Measurements from ENCODE around the gene WFDC10A. TPM values are rescaled to one million over a fixed set of nuclear protein-coding genes. Genes with fewer than 3 reads are reported as not detected.

Gene WFDC10A
- total and polyA plus RNA-seq, 9 of the 15 experiments (the other 6 are each of a cell fraction or from before 2014, with no cell fraction given), result not detected

DNA sequence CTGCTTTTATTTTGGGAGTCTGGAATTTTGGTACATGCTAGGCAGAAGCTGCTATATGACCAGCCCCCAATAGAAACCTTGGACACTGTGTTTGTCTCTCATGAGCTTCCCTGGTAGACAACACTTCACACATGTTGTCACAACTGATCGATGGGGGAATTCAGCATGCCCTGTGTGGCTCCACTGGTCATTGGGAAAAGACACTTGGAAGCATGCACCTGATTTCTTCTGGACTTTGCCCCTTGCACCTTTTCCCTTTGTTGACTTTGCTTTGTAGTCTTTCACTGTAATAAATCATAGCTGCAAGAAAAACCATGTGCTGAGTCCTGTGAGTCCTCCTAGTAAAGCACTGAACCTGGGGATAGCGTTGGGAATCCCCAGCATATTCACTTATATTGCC is 7.9 kb upstream of the WFDC10A start:
- Histone ChIP-seq H3K4me1 (replicated peaks in 1 of 2; ENCODE audit: control insufficient read depth in 2 of 2, insufficient read depth in 2 of 2, low read length in 2 of 2) (no peaks in the 10 kb centered on the region), H3K4me2 (ENCODE audit: insufficient read depth, low read length) (no peak overlapping the region), H3K4me3 (no peak overlapping the region), H2AFZ (ENCODE audit: low read depth, low read length) (no peak overlapping the region), H3K9ac (ENCODE audit: insufficient read depth in 1 of 2, low read depth in 2 of 2, low read length in 2 of 2) (no peak overlapping the region), H3K27me3 (ENCODE audit: control insufficient read depth in 2 of 2, insufficient read depth in 2 of 2, low read length in 2 of 2) (no peaks in the 10 kb centered on the region), H3K9me3 (replicated peaks; ENCODE audit: control insufficient read depth, insufficient read depth, low read depth, low read length) (no peaks in the 10 kb centered on the region), H4K20me1 (replicated peaks; ENCODE audit: control insufficient read depth, insufficient read depth, low read length) (no peaks in the 10 kb centered on the region), H3K36me3 (ENCODE audit: control insufficient read depth, insufficient read depth, low read length) (no peaks in the 10 kb centered on the region), H3K27ac (ENCODE audit: extremely low read depth, low read depth, low read length) (no peak overlapping the region), H3K9me1 (ENCODE audit: control insufficient read depth, insufficient read depth, low read length) (no peaks in the 10 kb centered on the region), H3K79me2 (ENCODE audit: control insufficient read depth, insufficient read depth, low read length) (no peaks in the 10 kb centered on the region)
- FAIRE-seq (no peak), ATAC-seq (no peak), DNase-seq (ENCODE audit: extremely low read depth in 1 of 4, low spot score in 3 of 4) (no peak)
- intact Hi-C loops (cut with micrococcal nuclease), result no loop called here
- WGBS (ENCODE audit: insufficient coverage, low coverage, missing lambda C conversion rate), result 0% methylated on average over 2 of the region's 2 CpGs
- ChIA-PET POLR2A (no interaction called here), CTCF (ENCODE audit: low intra/inter-chr PET ratio) (no interaction called here)
- in situ Hi-C loops (cut with MboI), result no loop called here
- no TSS peak for BruUV-seq (replicated peaks)
- TF ChIP-seq SIX5 (IDR thresholded peaks at IDR 0.05; ENCODE audit: borderline replicate concordance in 1 of 2, insufficient read depth in 1 of 2, low read depth in 1 of 2, low read length in 2 of 2) (no peak), RAD21 (CRISPR knock-in tag; conservative IDR thresholded peaks at IDR 0.05 in 1 of 2, IDR thresholded peaks at IDR 0.05 in 1 of 2) (no peak), LARP7 (IDR thresholded peaks at IDR 0.05) (no peak), SNIP1 (IDR thresholded peaks at IDR 0.05; ENCODE audit: low read depth) (no peak), ZNF717 (CRISPR knock-in tag; IDR thresholded peaks at IDR 0.05) (no peak), SLC30A9 (CRISPR knock-in tag; IDR thresholded peaks at IDR 0.05) (no peak), NR3C1 (CRISPR knock-in tag; IDR thresholded peaks at IDR 0.05) (no peak), TEAD4 (IDR thresholded peaks at IDR 0.05; ENCODE audit: low read length) (no peak), TEAD4 (CRISPR knock-in tag; IDR thresholded peaks at IDR 0.05; ENCODE audit: borderline replicate concordance) (no peak), ZNF165 (CRISPR knock-in tag; IDR thresholded peaks at IDR 0.05; ENCODE audit: borderline replicate concordance) (no peak), C11orf30 (IDR thresholded peaks at IDR 0.05; ENCODE audit: low read depth) (no peak), HDAC6 (IDR thresholded peaks at IDR 0.05; ENCODE audit: low read depth, low read length) (no peak)
- TF ChIP-seq, protein P1, sequence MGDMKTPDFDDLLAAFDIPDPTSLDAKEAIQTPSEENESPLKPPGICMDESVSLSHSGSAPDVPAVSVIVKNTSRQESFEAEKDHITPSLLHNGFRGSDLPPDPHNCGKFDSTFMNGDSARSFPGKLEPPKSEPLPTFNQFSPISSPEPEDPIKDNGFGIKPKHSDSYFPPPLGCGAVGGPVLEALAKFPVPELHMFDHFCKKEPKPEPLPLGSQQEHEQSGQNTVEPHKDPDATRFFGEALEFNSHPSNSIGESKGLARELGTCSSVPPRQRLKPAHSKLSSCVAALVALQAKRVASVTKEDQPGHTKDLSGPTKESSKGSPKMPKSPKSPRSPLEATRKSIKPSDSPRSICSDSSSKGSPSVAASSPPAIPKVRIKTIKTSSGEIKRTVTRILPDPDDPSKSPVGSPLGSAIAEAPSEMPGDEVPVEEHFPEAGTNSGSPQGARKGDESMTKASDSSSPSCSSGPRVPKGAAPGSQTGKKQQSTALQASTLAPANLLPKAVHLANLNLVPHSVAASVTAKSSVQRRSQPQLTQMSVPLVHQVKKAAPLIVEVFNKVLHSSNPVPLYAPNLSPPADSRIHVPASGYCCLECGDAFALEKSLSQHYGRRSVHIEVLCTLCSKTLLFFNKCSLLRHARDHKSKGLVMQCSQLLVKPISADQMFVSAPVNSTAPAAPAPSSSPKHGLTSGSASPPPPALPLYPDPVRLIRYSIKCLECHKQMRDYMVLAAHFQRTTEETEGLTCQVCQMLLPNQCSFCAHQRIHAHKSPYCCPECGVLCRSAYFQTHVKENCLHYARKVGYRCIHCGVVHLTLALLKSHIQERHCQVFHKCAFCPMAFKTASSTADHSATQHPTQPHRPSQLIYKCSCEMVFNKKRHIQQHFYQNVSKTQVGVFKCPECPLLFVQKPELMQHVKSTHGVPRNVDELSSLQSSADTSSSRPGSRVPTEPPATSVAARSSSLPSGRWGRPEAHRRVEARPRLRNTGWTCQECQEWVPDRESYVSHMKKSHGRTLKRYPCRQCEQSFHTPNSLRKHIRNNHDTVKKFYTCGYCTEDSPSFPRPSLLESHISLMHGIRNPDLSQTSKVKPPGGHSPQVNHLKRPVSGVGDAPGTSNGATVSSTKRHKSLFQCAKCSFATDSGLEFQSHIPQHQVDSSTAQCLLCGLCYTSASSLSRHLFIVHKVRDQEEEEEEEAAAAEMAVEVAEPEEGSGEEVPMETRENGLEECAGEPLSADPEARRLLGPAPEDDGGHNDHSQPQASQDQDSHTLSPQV (IDR thresholded peaks at IDR 0.05), result no peak

All from K562 (cell line).